ENCODE results near the gene DND1.
"Not testable (repeated sequence)": the region's sequence is repeated elsewhere in the genome, so short reads cannot be mapped to it uniquely, and the experiment has no call there.

Gene DND1

GRCh38 chr5:140647042-140647419 lies 26.3 kb downstream of the DND1 start:
- Histone ChIP-seq H3K9me3 (ENCODE audit: insufficient read depth, low read length) (no peaks in the 10 kb centered on the region), H3K36me3 (replicated peaks; ENCODE audit: low read depth, low read length) (peaks cover 10% of the 10 kb centered on the region), H4K20me1 (ENCODE audit: insufficient read depth, low read length) (no peaks in the 10 kb centered on the region), H2AFZ (ENCODE audit: low read depth, low read length) (no peak overlapping the region), H3K4me3 (ENCODE audit: low read length) (peak overlapping the region; percentile 87), H3K4me1 (ENCODE audit: low read length) (peaks cover 10% of the 10 kb centered on the region), H3K9ac (ENCODE audit: low read length) (peak overlapping the region; percentile 70), H3K27me3 (ENCODE audit: low read depth, low read length) (no peaks in the 10 kb centered on the region), H3K4me2 (ENCODE audit: low read length) (peak overlapping the region; percentile 76), H3K27ac (ENCODE audit: low read length) (0 out of 2 replicates have a peak overlapping the region, but pooled peaks have one; percentile 5), H3K79me2 (ENCODE audit: low read length) (peaks cover 31% of the 10 kb centered on the region)
- TF ChIP-seq, protein P1, sequence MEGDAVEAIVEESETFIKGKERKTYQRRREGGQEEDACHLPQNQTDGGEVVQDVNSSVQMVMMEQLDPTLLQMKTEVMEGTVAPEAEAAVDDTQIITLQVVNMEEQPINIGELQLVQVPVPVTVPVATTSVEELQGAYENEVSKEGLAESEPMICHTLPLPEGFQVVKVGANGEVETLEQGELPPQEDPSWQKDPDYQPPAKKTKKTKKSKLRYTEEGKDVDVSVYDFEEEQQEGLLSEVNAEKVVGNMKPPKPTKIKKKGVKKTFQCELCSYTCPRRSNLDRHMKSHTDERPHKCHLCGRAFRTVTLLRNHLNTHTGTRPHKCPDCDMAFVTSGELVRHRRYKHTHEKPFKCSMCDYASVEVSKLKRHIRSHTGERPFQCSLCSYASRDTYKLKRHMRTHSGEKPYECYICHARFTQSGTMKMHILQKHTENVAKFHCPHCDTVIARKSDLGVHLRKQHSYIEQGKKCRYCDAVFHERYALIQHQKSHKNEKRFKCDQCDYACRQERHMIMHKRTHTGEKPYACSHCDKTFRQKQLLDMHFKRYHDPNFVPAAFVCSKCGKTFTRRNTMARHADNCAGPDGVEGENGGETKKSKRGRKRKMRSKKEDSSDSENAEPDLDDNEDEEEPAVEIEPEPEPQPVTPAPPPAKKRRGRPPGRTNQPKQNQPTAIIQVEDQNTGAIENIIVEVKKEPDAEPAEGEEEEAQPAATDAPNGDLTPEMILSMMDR (IDR thresholded peaks at IDR 0.05; ENCODE audit: low read depth, low read length) = no peak
- TF ChIP-seq EZH2phosphoT487 (IDR thresholded peaks at IDR 0.05; ENCODE audit: low read depth) = no peak

DNA sequence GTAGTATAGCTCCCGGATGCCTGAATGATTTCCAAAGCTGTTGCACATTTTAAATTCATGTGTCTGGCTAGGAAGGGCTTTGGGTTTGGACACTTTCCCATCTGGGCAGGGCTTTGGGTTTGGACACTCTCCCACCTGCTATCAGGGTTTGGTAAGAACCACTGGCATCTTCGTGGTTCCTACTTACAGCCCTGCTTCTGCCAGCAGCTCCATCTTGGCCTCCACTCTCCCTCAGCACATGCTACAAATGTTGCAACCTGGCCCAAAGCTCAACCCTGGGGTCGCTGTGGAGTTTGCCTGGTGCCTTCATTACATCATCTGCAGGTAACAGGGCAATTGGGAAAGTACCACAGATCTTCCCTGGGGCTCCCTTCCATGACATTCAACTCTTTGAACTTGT lies 30.7 kb downstream of the DND1 start:
- Histone ChIP-seq H3K4me3 (ENCODE audit: low read length) (no peak overlapping the region), H3K9ac (ENCODE audit: low read length) (no peak overlapping the region), H3K9me3 (ENCODE audit: insufficient read depth, low read length) (no peaks in the 10 kb centered on the region), H4K20me1 (ENCODE audit: insufficient read depth, low read length) (no peaks in the 10 kb centered on the region), H3K27me3 (ENCODE audit: low read depth, low read length) (no peaks in the 10 kb centered on the region), H3K27ac (ENCODE audit: low read length) (no peak overlapping the region), H3K4me2 (ENCODE audit: low read length) (no peak overlapping the region), H3K4me1 (ENCODE audit: low read length) (peaks cover 15% of the 10 kb centered on the region), H2AFZ (ENCODE audit: low read depth, low read length) (no peak overlapping the region), H3K79me2 (ENCODE audit: low read length) (peaks cover 32% of the 10 kb centered on the region), H3K36me3 (replicated peaks; ENCODE audit: low read depth, low read length) (peaks cover 10% of the 10 kb centered on the region)
- TF ChIP-seq, protein P1 (IDR thresholded peaks at IDR 0.05; ENCODE audit: low read depth, low read length) = no peak
- no peak for TF ChIP-seq EZH2phosphoT487 (IDR thresholded peaks at IDR 0.05; ENCODE audit: low read depth)

DNA sequence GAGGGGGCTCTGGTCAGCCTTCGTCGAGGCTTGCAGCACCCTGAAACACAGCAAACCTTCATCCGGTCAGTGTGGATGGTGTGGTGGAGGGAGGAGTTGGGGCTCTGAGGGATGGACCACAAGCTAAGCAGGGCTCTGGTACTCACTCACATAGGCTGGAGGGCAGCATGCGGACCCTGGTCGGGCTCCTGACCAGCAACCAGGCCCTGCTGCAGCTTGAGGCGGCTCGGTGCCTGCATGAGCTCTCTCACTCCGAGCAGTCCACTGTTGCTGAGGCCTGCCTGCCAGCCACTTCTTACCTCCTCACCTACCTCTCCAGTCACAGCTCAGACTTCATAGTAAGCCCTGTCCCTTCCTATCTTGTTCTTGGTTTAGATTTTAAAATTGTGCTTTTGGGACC lies 31.7 kb downstream of the DND1 start:
- Histone ChIP-seq H4K20me1 (ENCODE audit: insufficient read depth, low read length) (no peaks in the 10 kb centered on the region), H2AFZ (ENCODE audit: low read depth, low read length) (no peak overlapping the region), H3K4me3 (ENCODE audit: low read length) (no peak overlapping the region), H3K4me1 (ENCODE audit: low read length) (peaks cover 15% of the 10 kb centered on the region), H3K9me3 (ENCODE audit: insufficient read depth, low read length) (no peaks in the 10 kb centered on the region), H3K27me3 (ENCODE audit: low read depth, low read length) (no peaks in the 10 kb centered on the region), H3K36me3 (replicated peaks; ENCODE audit: low read depth, low read length) (peaks cover 10% of the 10 kb centered on the region), H3K27ac (ENCODE audit: low read length) (no peak overlapping the region), H3K9ac (ENCODE audit: low read length) (no peak overlapping the region), H3K79me2 (ENCODE audit: low read length) (peaks cover 25% of the 10 kb centered on the region), H3K4me2 (ENCODE audit: low read length) (no peak overlapping the region)
- TF ChIP-seq, protein P1 (IDR thresholded peaks at IDR 0.05; ENCODE audit: low read depth, low read length) = no peak
- TF ChIP-seq EZH2phosphoT487 (IDR thresholded peaks at IDR 0.05; ENCODE audit: low read depth) = no peak

DNA sequence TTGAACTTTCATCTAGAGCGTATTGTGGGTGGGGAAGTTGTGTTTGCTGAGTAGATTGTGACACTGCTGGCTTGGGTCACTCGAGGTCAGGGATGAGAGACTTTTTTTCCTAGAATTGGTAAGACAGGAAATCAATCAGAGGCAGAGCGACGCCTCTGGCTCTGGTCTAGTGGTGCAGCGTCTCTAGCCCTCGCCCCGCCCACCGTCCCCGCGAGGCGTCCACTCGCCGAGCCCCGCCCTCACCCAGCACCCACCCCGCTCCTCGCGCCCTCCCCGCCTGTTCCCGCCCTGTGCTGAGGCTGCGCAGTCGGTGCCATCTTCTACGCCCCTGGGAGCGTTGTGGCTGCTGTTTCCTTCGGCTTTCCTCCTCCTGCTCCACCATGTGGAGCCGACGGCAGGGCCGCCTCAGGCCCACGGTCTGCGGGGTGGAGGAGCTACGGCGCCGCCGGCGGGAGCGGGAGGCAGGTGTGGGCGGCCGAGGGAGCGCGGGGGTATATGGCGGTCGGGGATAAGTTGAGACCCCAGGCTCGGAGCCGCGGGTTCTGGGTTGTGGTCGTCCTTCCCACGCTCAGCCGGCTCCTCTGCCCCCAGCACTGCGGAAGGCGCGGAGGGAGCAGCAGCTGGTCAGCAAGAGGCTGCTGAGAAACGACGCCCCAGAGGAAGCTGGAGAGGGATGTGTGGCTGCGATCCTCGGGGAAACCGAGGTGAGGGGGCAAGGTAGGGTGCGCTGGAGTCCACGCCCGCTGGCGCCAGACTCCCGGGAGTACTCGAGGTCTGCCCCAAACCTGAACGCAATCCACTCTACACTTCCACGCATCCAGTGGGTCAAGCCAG lies 34.0 kb downstream of the DND1 start, which contains the start of gene TMCO6:
Gene TMCO6 (plus strand): TSS at position 304 of the 834 bp plus-strand sequence. CDS start 77 bp downstream, at position 381.
- no peaks in the 10 kb centered on the region for H4K20me1 ChIP-seq (ENCODE audit: insufficient read depth, low read length)
- peak within 1 kb of the TSS; percentile 92 for H3K9ac ChIP-seq (ENCODE audit: low read length)
- H2AFZ ChIP-seq (ENCODE audit: low read depth, low read length) = peak within 1 kb of the TSS; percentile 96

GRCh38 chr5:140638898-140639147 lies 34.6 kb downstream of the DND1 start:
- H3K4me2 ChIP-seq (ENCODE audit: low read length) = peak overlapping the region; percentile 67
- H3K4me3 ChIP-seq (ENCODE audit: low read length) = peak overlapping the region; percentile 96
- not testable (repeated sequence) for H4K20me1 ChIP-seq (ENCODE audit: insufficient read depth, low read length); H3K36me3 ChIP-seq (replicated peaks; ENCODE audit: low read depth, low read length); H3K79me2 ChIP-seq (ENCODE audit: low read length); H3K9me3 ChIP-seq (ENCODE audit: insufficient read depth, low read length); H3K27me3 ChIP-seq (ENCODE audit: low read depth, low read length)
- H3K4me1 ChIP-seq (ENCODE audit: low read length) = peaks cover 27% of the 10 kb centered on the region
- peak overlapping the region; percentile 52 for H3K27ac ChIP-seq (ENCODE audit: low read length)
- H2AFZ ChIP-seq (ENCODE audit: low read depth, low read length) = peak overlapping the region; percentile 96
- peak overlapping the region; percentile 52 for H3K9ac ChIP-seq (ENCODE audit: low read length)

More for the DNA sequence above, 34.0 kb downstream of the DND1 start, which contains the start of gene TMCO6:
- peak within 1 kb of the TSS; percentile 52 for H3K27ac ChIP-seq (ENCODE audit: low read length)
- H3K27me3 ChIP-seq (ENCODE audit: low read depth, low read length) = no peaks in the 10 kb centered on the region
- H3K9me3 ChIP-seq (ENCODE audit: insufficient read depth, low read length) = no peaks in the 10 kb centered on the region
- H3K4me2 ChIP-seq (ENCODE audit: low read length) = peak within 1 kb of the TSS; percentile 97
- no peak for TF ChIP-seq EZH2phosphoT487 (IDR thresholded peaks at IDR 0.05; ENCODE audit: low read depth)
- TF ChIP-seq, protein P1 (IDR thresholded peaks at IDR 0.05; ENCODE audit: low read depth, low read length) = peak; percentile 42
- H3K79me2 ChIP-seq (ENCODE audit: low read length) = peaks cover 9% of the 10 kb centered on the region
- H3K36me3 ChIP-seq (replicated peaks; ENCODE audit: low read depth, low read length) = no peaks in the 10 kb centered on the region
- peaks cover 23% of the 10 kb centered on the region for H3K4me1 ChIP-seq (ENCODE audit: low read length)
- peak within 1 kb of the TSS; percentile 96 for H3K4me3 ChIP-seq (ENCODE audit: low read length)
